GM19193 (cell line): Measurements from ENCODE around the gene OSBPL1A.

Experiments
- POLR2A ChIP-seq: IDR thresholded peaks from 4 replicates; pipeline ENCODE4 v1.6.1; 2011; ENCODE audit not compliant: insufficient read depth, insufficient read length; ENCODE audit errors: extremely low read depth

OSBPL1A gene

DNA sequence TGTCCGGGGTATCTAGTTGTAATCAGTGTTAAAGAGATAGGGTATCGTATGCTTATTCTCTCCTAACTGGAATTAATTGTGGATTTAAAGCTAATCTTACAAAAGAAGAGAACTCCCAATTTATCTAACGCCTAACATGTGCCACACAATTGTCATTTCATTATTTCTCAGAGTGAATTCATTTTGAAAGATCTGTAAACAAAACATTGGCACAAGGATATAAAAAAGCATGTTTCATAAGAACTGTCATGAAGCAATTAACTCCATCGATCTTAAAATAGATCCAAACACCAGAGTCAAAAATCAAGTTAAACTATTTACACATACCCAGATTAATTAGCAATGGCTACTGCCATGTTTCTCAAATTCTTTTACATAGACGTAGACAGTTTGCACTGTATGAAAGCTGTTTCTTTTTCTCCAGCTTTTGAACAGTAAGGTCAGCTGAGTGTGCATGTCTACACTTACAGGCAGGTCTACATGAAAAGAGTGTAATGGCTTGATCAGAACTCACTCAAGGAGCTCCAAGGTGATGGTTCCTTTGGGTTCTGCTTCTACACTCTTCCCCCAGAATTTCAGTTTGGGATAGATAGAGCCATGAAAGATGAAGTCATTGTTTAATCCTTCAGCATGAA lies 220.0 kb downstream of the OSBPL1A start:
- no peak for TF ChIP-seq POLR2A

DNA sequence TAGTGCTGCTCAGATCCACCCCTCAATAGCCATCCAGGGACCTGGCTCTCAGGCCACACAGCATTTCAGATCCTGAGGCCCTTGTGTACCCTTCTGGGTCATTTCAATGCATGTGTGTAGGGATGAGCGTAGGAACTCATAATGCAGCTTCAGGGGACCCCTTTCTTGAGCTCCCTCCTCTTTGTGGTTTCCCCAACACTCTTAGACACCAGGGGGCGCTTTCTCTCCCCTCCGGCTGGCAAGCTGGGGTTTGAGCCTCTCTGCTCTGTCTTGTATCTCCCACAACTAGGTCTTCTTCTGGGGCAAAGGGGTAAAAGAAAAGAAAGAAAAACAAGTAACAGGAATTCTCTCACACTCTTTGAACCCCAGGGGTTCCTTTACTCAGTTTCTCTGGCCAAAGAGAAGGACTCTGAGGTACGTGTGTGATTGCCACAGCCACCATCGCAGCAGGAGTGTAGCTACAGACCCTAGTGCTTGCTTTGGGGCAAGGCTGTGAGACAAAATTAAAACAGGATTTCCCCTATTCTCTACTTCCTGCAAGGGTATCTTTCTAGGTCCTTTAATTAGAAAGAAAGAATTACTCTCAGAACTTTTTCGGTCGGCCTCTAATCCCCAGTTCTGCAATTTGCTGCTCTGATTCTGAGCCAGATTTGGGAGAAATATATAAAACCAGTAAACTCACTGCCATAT lies 220.8 kb downstream of the OSBPL1A start:
- TF ChIP-seq POLR2A, result no peak

DNA sequence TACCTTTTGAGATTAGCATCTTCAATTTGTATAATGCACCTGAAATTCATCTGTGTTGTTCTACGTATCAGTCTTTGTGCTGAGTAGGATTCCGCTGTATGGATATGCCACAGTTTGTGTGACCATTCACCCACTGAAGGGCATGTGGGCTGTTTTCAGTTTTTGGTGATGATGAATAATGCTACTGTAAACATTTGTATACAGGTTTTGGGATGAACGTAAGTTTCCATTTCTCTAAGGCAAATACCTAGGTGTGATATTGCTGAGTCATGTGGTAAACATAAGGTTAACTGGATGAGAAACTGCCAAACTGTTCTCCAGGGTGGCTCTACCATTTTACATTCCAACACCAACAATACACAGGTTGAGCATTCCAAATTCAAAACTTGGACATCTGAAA lies 223.6 kb downstream of the OSBPL1A start:
- no peak for TF ChIP-seq POLR2A

DNA sequence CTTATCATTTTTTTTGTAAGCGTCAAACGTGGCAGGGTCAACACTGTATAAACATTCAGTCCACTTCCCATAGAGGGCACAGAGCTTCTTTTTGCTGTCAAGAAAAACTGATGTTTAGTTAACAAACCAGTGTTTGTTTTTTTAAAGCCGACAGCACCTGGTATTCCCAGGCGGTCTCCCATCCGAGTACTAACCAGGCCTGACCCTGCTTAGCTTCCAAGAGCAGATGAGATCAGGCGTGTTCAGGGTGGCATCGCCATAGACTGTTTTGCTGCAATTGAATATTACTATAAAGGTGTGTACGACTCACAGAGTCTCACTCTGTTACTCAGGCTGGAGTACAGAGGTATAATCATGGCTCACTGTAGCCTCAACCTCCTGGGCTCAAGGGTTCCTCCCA lies 227.3 kb downstream of the OSBPL1A start:
- TF ChIP-seq POLR2A, result no peak

DNA sequence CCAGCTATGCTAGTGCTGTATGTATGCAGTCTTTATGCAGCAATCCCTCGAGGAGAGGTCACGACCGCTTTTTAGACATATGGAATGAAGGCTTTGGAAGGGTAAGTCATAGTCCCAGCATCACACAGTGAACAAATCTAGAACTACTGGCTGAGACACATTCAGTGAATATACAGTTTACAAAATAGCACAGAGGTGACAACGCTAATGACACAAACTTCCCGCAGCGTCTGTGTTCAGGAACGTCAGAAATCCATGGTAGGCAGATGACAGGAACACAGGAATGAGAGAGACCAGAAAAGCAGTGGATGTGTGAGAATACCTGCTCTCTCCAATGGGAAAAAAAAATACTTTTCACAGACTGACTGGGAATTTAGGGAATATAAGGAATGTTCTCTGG lies 229.1 kb downstream of the OSBPL1A start:
- TF ChIP-seq POLR2A, result no peak

DNA sequence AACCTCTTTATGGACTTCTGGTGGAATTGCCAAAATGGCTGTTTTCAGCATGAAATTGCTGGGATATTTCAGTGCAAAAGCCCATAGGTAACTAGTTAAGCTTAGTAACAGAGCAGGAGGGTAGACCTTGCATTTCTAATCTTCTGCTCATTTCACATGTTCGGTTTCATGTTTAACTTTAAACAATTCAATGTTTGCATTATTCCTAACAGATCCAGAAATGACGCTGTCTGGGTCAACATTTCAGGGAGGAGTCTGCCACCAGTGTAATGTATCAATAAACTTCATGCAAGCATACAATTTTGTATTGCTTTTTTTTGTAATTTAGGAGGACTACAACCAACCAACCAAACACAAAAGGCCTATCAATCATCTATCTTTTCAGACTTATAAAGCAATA lies 236.3 kb downstream of the OSBPL1A start:
- no peak for TF ChIP-seq POLR2A

DNA sequence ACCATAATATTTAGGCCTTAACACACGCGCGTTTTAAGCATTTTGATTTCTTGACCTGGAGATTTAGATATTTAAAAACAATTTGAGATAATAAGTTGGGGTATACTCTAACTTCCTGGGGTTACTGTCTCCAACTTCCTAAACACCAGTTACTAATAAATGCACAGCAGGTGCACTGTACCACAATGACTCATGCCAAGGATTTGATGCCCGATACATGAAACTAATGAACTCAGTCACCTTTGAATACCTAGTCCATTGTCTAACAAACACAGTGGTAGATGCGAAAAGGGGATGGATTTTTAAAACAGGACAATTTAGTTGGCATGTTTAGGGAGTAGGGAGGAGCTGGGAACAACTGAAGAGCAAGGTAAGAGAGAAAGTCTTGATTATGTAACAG lies 237.5 kb downstream of the OSBPL1A start:
- no peak for TF ChIP-seq POLR2A

DNA sequence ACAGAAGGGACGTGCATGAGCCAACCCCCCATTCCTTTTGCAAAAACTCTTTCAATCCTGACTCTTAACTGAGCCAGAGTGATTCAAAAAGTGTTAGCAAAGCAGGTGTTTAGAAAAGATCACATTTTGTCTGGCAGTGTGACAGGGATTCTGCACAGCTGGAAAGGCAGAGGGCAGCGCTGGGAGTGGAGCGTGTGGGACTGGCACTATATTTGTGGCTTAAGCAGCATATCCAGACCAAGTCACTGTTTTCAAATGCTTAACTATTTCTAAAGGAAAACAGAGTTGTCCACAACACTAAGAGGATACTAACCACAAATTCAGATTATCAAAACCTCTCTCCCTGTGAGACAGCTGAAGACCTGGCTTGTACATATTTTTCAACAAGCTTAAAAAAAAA lies 239.8 kb downstream of the OSBPL1A start:
- no peak for TF ChIP-seq POLR2A

DNA sequence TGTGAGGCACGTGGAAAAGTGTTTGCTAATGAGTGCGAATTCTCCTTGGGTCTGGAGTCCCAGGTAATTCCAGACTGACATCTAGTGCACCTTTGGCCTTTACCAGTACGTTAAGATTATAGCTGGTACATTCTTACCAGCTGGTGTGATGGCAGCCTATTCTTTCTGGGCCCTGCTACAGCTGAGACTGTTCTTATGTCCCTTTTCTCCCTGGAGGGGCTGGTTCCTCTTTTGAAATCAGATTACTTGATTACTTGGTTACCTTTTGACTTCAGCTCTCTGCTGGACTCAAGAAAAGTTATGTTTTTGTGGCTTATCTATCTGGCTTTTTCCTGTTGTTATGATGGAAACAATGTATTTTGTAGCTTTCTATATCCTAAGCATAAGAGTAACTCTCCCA lies 244.2 kb downstream of the OSBPL1A start:
- TF ChIP-seq POLR2A, result no peak

DNA sequence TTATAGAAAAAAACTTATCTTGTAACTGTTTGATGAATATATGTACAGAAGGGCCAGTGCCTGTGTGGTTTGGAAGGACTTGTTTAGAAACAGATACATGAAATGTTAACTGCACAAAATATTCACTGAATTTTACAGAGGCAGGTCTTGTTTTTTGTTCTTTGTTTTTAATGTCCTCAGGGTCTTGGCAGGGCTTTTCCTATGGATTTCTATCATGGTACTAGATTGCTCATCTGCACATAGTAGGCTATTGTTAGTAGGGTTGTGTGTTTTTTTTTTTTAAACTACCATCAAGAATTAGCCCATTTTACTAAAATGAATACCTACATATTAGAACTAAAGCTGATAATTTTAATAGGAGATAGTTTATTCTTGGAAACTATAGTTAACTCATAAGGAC lies 255.2 kb downstream of the OSBPL1A start:
- TF ChIP-seq POLR2A, result no peak

DNA sequence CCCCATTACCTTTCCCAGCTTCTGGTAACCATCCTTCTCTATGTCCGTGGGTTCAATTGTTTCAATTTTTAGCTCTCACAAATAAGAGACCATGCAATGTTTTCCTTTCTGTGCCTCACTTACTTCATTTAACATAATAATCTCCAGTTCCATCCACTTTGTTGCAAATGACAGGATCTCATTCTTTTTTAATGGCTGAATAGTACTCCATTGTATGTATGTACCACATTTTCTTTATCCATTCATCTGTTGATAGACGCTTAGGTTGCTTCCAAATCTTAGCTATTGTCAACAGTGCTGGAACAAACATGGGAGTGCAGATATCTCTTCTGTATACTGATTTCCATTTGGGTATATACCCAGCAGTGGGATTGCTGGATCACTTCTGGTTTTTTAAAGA lies 256.9 kb downstream of the OSBPL1A start:
- TF ChIP-seq POLR2A, result no peak

DNA sequence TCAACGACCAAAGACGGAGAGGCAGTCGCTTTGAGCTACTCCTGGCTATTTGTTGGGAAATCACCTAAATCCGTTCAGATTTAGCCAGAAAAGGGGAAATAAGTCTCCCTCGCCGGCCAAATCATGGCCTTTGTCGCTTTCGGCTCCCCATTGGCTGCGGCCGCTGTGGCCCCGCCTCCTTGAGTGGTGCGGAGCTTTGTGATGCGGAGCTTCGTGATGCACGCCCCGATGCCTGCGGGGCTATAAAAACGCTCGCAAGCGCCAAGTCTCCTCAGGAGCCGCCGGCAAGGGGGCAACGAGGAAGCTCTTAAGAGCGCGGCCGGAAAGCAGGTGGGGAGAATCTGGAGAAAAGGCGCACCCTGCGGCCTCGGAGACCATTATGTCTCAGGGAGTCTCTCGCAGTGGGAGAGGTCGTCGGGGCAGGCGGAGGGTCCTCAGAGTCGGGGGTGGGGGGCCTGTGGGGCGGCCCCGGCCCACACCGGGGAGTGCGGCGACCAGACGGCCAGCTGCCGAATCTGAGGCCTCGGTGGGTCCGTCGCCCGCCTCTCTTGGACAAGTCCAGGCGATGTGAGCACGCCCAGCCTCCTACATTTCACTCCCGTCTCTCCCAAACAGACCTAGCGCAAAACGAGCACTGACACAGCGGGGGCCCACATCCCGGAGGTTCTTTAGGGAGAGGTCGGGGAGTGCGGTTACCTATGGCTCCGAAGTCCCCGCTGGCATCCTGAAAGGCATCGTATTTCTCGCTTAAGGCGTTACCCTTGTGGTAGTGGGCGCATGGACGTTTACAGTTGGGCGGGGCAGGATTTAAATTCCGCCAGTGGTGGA lies 258.6 kb downstream of the OSBPL1A start, which contains the start of gene CABYR:
TSS of gene CABYR (plus strand) at position 274 of the 828 bp plus-strand sequence. CDS start 4,053 bp downstream, outside the sequence.
- peak; percentile 76 for TF ChIP-seq POLR2A

DNA sequence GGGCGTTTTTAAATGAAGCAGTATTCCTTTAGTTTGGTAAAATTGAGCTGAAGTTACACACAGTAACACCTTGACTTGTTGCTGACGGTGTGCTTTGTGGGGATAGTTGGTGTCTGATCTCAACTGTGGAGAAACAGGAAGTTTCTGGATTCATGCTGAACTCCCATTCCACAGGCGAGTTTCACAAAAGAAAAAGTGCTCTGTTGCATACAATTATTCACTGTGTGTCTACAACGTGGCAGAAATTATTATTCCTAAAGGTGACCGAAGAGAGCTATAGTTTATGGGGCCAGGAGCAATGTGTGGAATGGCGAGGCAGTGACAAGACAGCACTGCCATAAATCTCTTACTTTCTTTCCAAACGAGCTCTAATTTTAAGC lies 259.2 kb downstream of the OSBPL1A start:
- TF ChIP-seq POLR2A, result no peak

DNA sequence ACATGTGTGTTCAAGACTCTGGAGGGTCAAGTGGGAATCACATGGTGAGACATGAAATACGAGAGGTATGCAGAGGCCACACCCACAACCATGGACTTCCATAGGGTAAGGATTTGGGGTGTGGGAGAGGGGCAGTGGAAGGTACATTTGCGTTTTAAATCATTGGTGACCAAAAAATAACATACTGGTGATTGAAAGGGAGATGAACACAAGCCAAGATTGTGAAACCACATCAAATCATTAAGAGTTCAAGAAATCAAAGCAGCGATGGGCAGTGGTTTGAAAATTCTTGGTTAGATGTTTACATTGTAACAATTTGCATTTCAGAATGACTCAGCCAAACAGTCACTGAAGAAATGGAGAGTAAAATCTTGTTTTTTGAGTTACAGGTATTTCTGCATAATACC lies 260.7 kb downstream of the OSBPL1A start:
- no peak for TF ChIP-seq POLR2A

DNA sequence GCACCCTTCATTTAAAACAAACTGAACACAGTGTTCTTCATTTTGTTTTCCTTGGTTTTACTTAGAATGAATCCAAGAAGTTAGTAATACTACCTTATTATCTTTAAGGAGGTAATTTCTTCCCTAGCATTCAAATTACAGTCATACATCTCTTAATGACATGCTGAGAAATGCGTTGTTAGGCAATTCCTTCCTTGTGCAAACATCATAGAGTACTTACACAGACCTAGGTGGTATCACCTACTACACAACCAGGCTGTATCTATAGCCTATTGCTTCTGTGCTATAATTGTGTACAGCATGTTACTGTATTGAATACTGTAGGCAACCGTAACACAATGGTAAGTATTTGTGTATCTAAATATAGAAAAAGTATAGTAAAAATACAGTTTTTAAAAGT lies 267.1 kb downstream of the OSBPL1A start:
- TF ChIP-seq POLR2A, result no peak

DNA sequence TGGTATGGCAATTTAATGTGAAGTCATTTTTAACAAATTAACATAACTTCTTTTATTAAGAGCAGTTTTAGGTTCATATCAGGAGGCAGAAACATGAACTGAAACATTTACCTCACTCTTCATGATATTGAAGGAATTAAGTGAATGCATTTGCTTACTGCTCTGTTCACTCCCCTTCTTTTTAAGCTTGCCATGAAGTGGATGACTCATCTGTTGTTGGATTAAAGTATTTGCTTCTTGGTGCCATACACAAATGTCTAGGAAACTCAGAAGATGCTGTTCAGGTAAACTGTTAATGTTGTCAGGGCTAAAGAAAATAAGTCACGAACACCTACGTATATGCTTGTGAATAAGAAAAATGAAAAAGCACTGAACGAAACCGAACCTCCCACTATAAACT lies 268.9 kb downstream of the OSBPL1A start:
- no peak for TF ChIP-seq POLR2A
